Fibroblast of skin of right biceps (primary cell): ENCODE data around the gene PYY.
A peak's percentile ranks its signal among the peaks of the same experiment; 100 is the strongest.
"Not testable (repeated sequence)": the region's sequence is repeated elsewhere in the genome, so short reads cannot be mapped to it uniquely, and the experiment has no call there.

ENCODE experiments used
- DNase-seq: peaks from one replicate; pipeline ENCODE4 v3.0.0-alpha.2; 2013

The PYY gene

GRCh38 chr17:43953746-43954145, at the start of gene PYY:
Gene PYY (minus strand): TSS chr17:43953940. CDS start chr17:43953483, 457 bp downstream.
- DNase-seq: no peak

DNA sequence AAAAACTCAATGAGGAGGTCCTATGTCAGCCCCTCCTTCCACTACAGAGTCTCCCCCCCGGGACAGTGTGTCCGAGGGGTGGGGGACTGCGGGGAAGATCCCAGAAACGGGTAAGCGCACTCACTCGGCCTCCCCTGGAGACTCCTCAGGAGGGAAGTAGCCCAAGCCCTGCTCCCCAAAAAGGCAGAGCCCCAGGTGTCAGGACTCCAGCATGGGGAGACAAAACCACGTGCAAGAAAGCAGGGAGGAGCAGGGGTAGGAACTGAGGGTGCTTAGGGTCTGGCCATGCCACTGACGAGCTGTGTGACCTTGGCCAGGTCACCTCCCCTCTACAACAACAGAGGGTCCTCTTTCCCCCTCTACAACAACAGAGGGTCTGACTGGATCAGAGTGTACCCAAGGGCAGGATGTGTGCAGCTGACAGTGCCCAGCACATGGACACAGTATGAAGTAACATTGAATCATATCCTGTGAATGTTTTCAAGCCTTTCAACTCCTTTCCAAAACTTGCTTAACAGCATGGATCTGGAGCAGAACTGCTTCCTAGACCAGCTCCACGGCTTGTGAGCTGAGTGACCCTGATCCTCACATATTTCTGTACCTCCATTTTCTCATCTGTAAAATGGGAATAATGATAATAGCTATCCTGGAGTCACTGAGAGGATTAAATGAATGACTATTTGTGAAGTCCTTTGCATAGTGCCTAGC, 48.6 kb upstream of the PYY start:
- peak; percentile 83 for DNase-seq

- no peak for DNase-seq
Measured at GRCh38 chr17:44001461-44001920, 47.8 kb upstream of the PYY start.

- DNase-seq: no peak
Measured at GRCh38 chr17:44000871-44001460, 47.2 kb upstream of the PYY start.

DNA sequence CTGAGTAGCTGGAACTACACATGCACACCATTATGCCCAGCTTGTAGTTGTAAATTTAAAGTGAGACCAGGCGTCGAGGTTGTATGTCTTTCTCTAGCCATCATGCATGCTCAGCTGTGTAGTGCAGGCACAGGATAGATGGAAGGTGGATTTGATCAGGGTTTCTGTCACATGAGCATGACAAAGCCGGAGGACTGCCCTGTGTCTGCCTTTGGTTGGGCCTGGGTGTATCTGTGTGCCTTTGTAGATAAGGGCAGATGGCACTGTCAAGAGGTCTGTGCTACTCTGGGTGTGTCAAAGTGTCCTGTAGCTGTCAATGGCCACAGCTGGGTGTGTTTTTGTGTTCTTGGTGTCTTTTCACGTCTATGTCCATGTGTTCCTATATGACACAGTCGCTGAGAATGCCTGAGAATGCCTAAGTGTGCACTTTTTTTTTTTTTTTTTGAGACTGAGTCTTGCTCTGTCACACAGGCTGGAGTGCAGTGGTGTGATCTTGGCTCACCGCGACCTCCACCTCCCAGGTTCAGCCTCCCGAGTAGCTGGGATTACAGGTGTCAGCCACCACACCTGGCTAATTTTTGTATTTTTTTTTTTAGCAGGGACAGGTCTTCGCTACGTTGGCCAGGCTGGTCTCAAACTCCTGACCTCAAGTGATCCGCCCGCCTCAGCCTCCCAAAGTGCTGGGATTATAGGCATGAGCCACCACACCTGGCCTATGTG, 46.6 kb upstream of the PYY start:
- DNase-seq: no peak

GRCh38 chr17:43999024-43999423, 45.3 kb upstream of the PYY start:
- DNase-seq: no peak

- peak; percentile 80 for DNase-seq
Measured at GRCh38 chr17:43998552-43998951, 44.8 kb upstream of the PYY start.

GRCh38 chr17:43997180-43997579, 43.4 kb upstream of the PYY start:
- DNase-seq: not testable (repeated sequence)

- DNase-seq: no peak
Measured at GRCh38 chr17:43995150-43995471, 41.4 kb upstream of the PYY start.

DNA sequence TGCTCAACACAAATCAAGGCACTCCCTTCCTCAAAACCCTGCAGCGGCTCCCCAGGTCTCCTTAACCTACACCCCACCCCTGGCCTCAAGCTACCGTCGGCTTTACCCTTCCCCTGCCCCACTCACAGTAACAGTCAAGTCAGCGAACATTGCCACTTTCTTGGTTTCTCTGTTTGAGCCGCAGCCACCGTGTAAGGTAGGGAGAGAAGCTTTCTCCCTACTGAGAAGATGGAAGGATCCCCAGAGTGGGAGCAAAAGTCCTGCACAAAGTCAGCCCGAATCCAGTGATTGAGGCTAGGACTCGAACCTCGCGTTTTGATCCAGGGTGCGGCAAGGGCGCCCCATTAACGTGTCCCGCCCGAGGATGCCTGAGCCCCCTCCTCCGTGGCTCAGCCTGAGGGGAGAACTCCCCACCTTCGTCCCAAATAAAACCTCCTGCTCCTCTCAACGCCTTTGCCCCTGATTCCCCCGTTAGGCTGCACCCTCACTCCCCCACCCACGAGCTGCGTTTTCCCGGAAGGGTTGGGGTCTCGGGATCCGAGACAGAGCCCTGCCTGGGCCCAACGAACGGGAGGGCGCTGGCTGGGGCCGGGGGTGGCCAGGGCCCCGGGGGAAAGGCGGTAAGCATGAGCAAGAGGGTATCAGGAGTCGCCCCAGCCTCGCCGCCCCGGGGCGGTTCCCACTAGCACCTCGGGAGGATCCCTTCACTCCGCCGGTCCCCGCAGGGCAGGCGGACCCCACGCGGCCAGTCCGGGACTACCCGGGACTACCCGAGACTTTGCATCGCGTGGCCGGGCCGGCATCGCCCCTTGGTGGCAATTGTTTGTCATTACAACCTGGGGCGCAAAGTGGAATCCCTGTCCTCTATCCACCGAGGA, 40.8 kb upstream of the PYY start:
- peak; percentile 65 for DNase-seq

DNA sequence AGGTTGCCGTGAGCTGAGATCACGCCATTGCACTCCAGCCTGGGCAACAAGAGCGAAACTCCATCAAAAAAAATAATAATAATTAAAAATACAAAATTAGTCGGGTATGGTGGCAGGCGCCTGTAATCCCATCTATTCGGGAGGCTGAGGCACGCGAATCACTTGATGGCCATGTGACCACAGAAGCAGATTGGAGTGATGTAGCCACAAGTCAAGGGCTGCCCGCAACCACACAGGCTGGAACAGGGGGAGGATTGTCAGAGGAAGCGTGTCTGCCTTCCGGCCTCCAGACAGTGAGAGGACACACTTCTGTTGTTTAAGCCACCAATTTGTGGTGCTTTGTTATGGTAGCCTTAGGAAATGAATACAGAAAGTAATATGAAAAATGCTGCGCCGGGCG, 38.9 kb upstream of the PYY start:
- DNase-seq: no peak

DNA sequence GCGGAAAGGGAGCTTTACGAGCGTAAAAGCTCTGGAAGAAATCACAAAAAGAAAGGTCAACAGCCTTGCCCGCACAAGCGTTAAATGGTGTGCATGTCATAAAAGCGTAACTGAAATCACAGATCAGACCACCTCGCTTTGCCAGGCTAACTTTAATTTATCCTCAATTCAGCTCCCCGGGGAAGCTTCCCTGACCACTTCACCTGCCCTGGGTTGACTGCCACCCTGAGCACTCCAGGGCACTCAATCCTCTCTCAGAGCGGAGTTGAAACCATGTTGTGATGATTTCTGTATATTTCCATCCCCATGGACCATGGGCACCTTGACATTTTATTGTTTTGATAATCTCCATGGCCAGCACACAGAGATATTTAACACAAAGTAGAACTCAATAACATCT, 34.6 kb upstream of the PYY start:
- DNase-seq: no peak

DNA sequence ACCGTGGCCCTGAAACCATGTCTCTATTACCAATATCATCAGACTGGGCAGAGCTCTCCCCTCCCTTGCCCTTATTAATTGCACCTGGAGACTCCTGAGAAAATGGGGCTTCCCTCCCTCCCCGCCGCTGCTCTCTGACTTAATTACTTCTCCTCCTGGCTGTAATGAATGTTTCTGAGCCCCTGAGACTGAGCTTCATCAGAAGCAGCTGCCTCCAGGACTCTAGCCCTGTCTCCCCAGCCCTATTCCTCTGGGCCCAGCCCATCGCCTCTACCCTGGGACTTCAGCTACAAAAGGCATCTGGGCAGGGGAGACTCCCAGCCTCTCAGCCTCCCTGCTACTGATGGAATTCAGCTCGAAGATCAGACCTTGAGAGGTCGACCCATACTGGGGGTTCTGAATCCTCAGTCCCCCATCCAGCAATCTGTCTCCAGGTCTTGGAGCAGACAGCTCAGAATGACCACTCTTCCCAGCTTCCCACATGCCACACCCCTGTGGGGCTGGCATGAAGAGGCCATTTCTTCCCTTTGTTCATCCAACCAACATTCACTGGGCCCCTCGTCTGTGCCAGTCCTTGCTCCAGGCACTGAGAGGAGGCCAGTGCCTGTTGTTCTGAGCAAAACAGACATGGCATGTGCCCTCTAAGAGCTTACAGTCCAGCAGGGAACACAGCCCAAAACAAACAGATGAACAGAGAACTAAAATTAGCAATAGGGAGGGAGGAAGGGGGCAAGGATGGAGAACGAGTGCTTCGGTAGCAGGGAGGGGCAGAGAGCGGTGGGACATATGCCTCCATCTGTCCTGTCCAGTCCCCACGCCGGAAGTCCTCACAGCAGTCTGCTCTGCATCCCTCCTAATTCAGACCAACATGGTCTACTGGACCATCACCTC, 33.6 kb upstream of the PYY start:
- DNase-seq: no peak

- no peak for DNase-seq
Measured at GRCh38 chr17:43986225-43986981, 32.7 kb upstream of the PYY start.

DNA sequence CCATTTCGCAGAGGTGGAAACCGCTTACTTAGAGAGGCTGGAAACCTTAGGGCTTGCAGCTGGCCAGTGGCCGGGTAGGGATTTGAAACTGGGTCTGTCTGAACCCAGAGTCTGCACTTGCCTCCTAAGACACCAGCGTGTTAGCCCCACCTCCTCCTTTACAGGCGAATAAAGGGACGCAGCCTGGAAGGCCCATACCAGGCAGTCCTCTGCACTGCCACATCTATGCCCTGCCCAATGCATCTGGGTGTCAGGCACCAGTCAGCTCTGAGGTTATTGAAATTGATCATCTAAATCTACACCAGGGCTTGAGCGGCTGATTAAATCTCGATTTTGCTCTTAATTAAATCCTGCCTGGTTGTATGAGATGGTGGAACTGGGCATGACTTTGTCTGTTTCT, 30.8 kb upstream of the PYY start:
- DNase-seq: no peak

- DNase-seq: no peak
Measured at GRCh38 chr17:43983515-43984411, 30.0 kb upstream of the PYY start.

DNA sequence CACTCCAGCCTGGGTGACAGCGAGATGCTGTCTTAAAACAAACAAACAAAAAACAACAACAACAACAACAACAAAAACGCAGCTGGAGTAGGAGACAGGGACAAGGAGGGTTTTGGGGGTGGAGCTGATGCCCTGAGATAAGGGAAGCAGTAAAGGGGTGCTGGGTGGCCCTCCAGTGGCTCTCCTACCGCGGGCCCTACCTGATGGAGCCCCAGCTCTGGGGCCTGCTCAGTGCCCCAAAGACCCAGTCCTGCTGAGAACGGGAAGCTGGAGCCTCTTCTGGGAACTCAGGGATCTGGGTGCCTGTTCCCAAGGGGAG, 29.4 kb upstream of the PYY start:
- no peak for DNase-seq

DNA sequence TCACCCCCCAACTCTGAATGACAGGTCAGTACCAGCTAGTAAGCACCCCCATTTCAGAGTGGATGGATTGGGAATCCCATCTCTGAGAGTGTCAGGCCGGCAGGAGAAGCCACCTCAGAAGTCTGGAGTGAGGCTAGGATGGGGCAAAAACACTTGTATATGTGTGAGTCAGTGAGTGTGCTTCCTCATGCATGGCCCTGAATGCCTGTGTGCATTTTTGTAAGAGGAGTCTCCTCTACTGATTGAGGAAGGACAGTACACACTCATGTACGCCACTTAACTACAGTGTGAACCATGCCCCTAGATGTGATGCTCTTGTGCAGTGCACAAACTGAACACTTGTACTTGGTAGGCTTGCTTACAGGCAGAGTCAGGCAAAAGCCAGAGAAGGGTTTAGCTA, 28.4 kb upstream of the PYY start:
- DNase-seq: no peak

DNA sequence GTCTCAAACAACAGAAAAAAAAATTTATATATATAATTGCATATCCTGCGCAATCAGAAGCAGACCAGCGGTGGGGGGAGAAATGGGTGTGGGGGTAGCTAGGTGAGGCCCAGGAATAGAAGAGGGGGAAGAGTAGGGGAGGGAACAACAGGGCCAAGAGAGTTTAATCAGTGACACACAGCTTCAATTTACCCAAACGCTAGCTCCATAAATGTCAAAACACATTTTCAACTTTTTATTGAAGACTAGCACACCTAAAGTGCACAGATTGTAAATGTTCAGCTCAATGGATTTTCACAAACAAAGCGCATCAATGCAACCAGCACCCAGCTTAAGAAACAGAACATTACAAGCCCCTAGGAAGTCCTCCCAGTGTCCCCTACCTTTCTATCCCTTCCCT, 25.9 kb upstream of the PYY start:
- no peak for DNase-seq

DNA sequence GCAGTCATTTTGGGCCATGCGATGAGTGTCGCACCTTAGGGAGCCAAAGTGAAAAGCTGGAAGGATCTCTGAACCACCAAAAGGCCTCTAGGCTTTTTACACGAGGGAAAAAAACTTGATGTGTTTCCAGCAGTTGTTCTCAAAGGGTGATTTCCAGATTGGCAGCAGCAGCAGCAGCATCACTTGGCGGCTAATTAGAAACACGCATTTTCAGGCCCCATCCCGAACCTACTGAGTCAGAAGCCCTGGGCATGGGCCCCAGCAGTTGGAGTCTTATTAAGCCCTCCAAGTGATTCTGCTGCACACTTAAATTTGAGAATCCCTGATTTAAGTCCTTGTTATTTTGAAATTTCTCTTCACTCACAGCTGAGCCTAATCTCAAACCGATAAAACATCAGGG, 25.3 kb upstream of the PYY start:
- peak; percentile 36 for DNase-seq

GRCh38 chr17:43978078-43978477, 24.3 kb upstream of the PYY start:
- no peak for DNase-seq
